ENCODE measurements around the gene RBM33. TPM values are rescaled to one million over a fixed set of nuclear protein-coding genes. Genes with fewer than 3 reads are reported as not detected.

The RBM33 gene
- total RNA-seq, 1 experiment from 2014 or later, result 73.6 TPM

- ChIA-PET CTCF (no interaction called here), POLR2A (ENCODE audit: low non-redundant PET) (no interaction called here)
- Histone ChIP-seq H3K4me3 (ENCODE audit: low read depth, low read length, poor library complexity, severe bottlenecking) (no peak overlapping the region), H3K27ac (ENCODE audit: low read depth, low read length, poor library complexity, severe bottlenecking) (no peak overlapping the region), H3K9me3 (ENCODE audit: low read depth, low read length, poor library complexity, severe bottlenecking) (no peaks in the 10 kb centered on the region), H3K27me3 (replicated peaks; ENCODE audit: insufficient read depth, low read depth, low read length, poor library complexity) (no peaks in the 10 kb centered on the region), H3K36me3 (ENCODE audit: insufficient read depth, low read length, poor library complexity, severe bottlenecking) (peaks cover 43% of the 10 kb centered on the region), H3K4me1 (ENCODE audit: insufficient read depth, low read length, poor library complexity, severe bottlenecking) (no peaks in the 10 kb centered on the region)
- intact Hi-C loops (cut with micrococcal nuclease; ENCODE audit: unreplicated experiment), result no loop called here
- DNase-seq (ENCODE audit: low spot score), result no peak
- TF ChIP-seq CTCF (conservative IDR thresholded peaks at IDR 0.05; ENCODE audit: low read depth, low read length) (no peak), EZH2 (IDR thresholded peaks at IDR 0.05; ENCODE audit: borderline replicate concordance, low read depth, low read length, poor library complexity, severe bottlenecking) (no peak)
- BruUV-seq (replicated peaks), result no TSS peak
These were observed 61.3 kb downstream of the RBM33 start for GRCh38 chr7:155705623-155706360.

GRCh38 chr7:155706376-155706775 is 61.9 kb downstream of the RBM33 start:
- no peaks in the 10 kb centered on the region for H3K27me3 ChIP-seq (replicated peaks; ENCODE audit: insufficient read depth, low read depth, low read length, poor library complexity)
- H3K36me3 ChIP-seq (ENCODE audit: insufficient read depth, low read length, poor library complexity, severe bottlenecking), result peaks cover 40% of the 10 kb centered on the region
- no peaks in the 10 kb centered on the region for H3K4me1 ChIP-seq (ENCODE audit: insufficient read depth, low read length, poor library complexity, severe bottlenecking)
- no peak overlapping the region for H3K27ac ChIP-seq (ENCODE audit: low read depth, low read length, poor library complexity, severe bottlenecking)
- intact Hi-C loops (cut with micrococcal nuclease; ENCODE audit: unreplicated experiment), result no loop called here
- H3K9me3 ChIP-seq (ENCODE audit: low read depth, low read length, poor library complexity, severe bottlenecking), result no peaks in the 10 kb centered on the region
- H3K4me3 ChIP-seq (ENCODE audit: low read depth, low read length, poor library complexity, severe bottlenecking), result no peak overlapping the region
- ChIA-PET CTCF (no interaction called here), POLR2A (ENCODE audit: low non-redundant PET) (no interaction called here)
- DNase-seq (ENCODE audit: low spot score), result no peak
- TF ChIP-seq EZH2 (IDR thresholded peaks at IDR 0.05; ENCODE audit: borderline replicate concordance, low read depth, low read length, poor library complexity, severe bottlenecking) (no peak), CTCF (conservative IDR thresholded peaks at IDR 0.05; ENCODE audit: low read depth, low read length) (no peak)
- BruUV-seq (replicated peaks), result no TSS peak

- H3K9me3 ChIP-seq (ENCODE audit: low read depth, low read length, poor library complexity, severe bottlenecking), result no peaks in the 10 kb centered on the region
- H3K36me3 ChIP-seq (ENCODE audit: insufficient read depth, low read length, poor library complexity, severe bottlenecking), result peaks cover 28% of the 10 kb centered on the region
- no peak for DNase-seq (ENCODE audit: low spot score)
- POLR2A ChIA-PET (ENCODE audit: low non-redundant PET), result no interaction called here
- intact Hi-C loops (cut with micrococcal nuclease; ENCODE audit: unreplicated experiment), result no loop called here
- BruUV-seq (replicated peaks), result no TSS peak
- TF ChIP-seq CTCF (conservative IDR thresholded peaks at IDR 0.05; ENCODE audit: low read depth, low read length) (no peak), EZH2 (IDR thresholded peaks at IDR 0.05; ENCODE audit: borderline replicate concordance, low read depth, low read length, poor library complexity, severe bottlenecking) (no peak)
- no peak overlapping the region for H3K27ac ChIP-seq (ENCODE audit: low read depth, low read length, poor library complexity, severe bottlenecking)
- no peaks in the 10 kb centered on the region for H3K4me1 ChIP-seq (ENCODE audit: insufficient read depth, low read length, poor library complexity, severe bottlenecking)
- H3K27me3 ChIP-seq (replicated peaks; ENCODE audit: insufficient read depth, low read depth, low read length, poor library complexity), result no peaks in the 10 kb centered on the region
- CTCF ChIA-PET, result no interaction called here
- H3K4me3 ChIP-seq (ENCODE audit: low read depth, low read length, poor library complexity, severe bottlenecking), result no peak overlapping the region
These were observed 65.0 kb downstream of the RBM33 start for GRCh38 chr7:155709453-155709852.
